HepG2 (cell line): ENCODE measurements around the gene BCAM. TPM values are rescaled to one million over a fixed set of nuclear protein-coding genes. Genes with fewer than 3 reads are reported as not detected.
A peak's percentile ranks its signal among the peaks of the same experiment; 100 is the strongest.

Experiments
- ELF1 ChIP-seq: sonication (generic); formaldehyde crosslinking; IDR thresholded peaks from 2 replicates; pipeline ENCODE4 v1.4.0; 2020; ENCODE audit warnings: missing genetic modification reagents
- EZH2 ChIP-seq: conservative IDR thresholded peaks from 2 replicates; pipeline ENCODE4 v1.6.1; 2012; ENCODE audit warnings: mild to moderate bottlenecking, low read depth, low read length, moderate library complexity
- JARID2 ChIP-seq: sonication (generic); formaldehyde crosslinking; IDR thresholded peaks from 2 replicates; pipeline ENCODE4 v1.8.1; 2023; ENCODE audit warnings: missing genetic modification reagents, inconsistent platforms; ENCODE audit not compliant: insufficient replicate concordance
- JUN ChIP-seq: sonication (generic); formaldehyde crosslinking; IDR thresholded peaks from 2 replicates; pipeline ENCODE4 v1.4.0; 2020; ENCODE audit warnings: mild to moderate bottlenecking, missing genetic modification reagents
- KDM3A ChIP-seq: IDR thresholded peaks from 2 replicates; pipeline ENCODE4 v1.6.1; 2018; ENCODE audit warnings: low read depth, missing compliant biosample characterization
- NONO ChIP-seq, 2 experiments: fragments of 450-650 bp in 1 of 2; sonication (generic) in 1 of 2; formaldehyde crosslinking in 1 of 2; IDR thresholded peaks in 1 of 2; conservative IDR thresholded peaks in 1 of 2; 2 replicates each; pipeline versions ENCODE4 v1.6.1 to v1.8.0; 2017 to 2022; ENCODE audit warnings: mild to moderate bottlenecking in 1 of 2, missing genetic modification reagents in 1 of 2, moderate library complexity in 1 of 2
- SMAD9 ChIP-seq: sonication (generic); formaldehyde crosslinking; IDR thresholded peaks from 2 replicates; pipeline ENCODE4 v1.5.1; 2020; ENCODE audit warnings: mild to moderate bottlenecking, missing genetic modification reagents
- THAP11 ChIP-seq: IDR thresholded peaks from 2 replicates; pipeline ENCODE4 v1.6.1; 2016; ENCODE audit warnings: missing biosample characterization, missing genetic modification reagents
- ZBTB42 ChIP-seq: sonication (generic); formaldehyde crosslinking; IDR thresholded peaks from 2 replicates; pipeline ENCODE4 v1.5.0; 2020; ENCODE audit warnings: mild to moderate bottlenecking, missing genetic modification reagents
- ZFP1 ChIP-seq: IDR thresholded peaks from 2 replicates; pipeline ENCODE4 v1.6.1; 2016
- ZFP37 ChIP-seq: sonication (generic); formaldehyde crosslinking; IDR thresholded peaks from 2 replicates; pipeline ENCODE4 v1.4.0; 2020; ENCODE audit warnings: missing genetic modification reagents, borderline replicate concordance
- ZNF776 ChIP-seq: sonication (generic); formaldehyde crosslinking; IDR thresholded peaks from 2 replicates; pipeline ENCODE4 v1.4.0; 2020; ENCODE audit warnings: mild to moderate bottlenecking, missing genetic modification reagents
- ZSCAN22 ChIP-seq: sonication (generic); formaldehyde crosslinking; IDR thresholded peaks from 2 replicates; pipeline ENCODE4 v1.4.0; 2020; ENCODE audit warnings: mild to moderate bottlenecking, missing genetic modification reagents
- polyA plus RNA-seq, 8 experiments: library from polyadenylated mRNA; depleted of rRNA in 3 of 8; stranded (reverse) in 7 of 8; unstranded in 1 of 8; fragments of >200 nt; fragmentation: Illumina TruSeq in 4 of 8; extraction: Trizol in 4 of 8; gene quantifications; 2 replicates each; pipeline versions ENCODE4 v1.2.1 to v1.2.3, GENCODE V29; 2011 to 2016; ENCODE audit warnings: low read depth in 4 of 8, missing spikeins in 1 of 8, mixed read lengths in 1 of 8; ENCODE audit not compliant: insufficient read depth in 1 of 8
- total RNA-seq, 5 experiments: library from RNA; depleted of rRNA; stranded (reverse); fragments of >200 nt; fragmentation: Illumina TruSeq; extraction: Trizol; gene quantifications; 2 replicates each; pipeline ENCODE4 v1.2.3, GENCODE V29; 2016; ENCODE audit warnings: low read depth in 1 of 5
- TF ChIP-seq, protein P1 (sequence below): sonication (generic); formaldehyde crosslinking; IDR thresholded peaks from 2 replicates; pipeline ENCODE4 v1.4.0; 2020; ENCODE audit warnings: mild to moderate bottlenecking, missing genetic modification reagents
- TF ChIP-seq, protein P2 (sequence below): sonication (generic); formaldehyde crosslinking; IDR thresholded peaks from 2 replicates; pipeline ENCODE4 v1.4.0; 2020; ENCODE audit warnings: mild to moderate bottlenecking, missing genetic modification reagents, borderline replicate concordance
- TF ChIP-seq, protein P3 (sequence below): sonication (generic); formaldehyde crosslinking; IDR thresholded peaks from 2 replicates; pipeline ENCODE4 v1.5.1; 2020; ENCODE audit warnings: missing genetic modification reagents, mild to moderate bottlenecking, borderline replicate concordance
- TF ChIP-seq, protein P4 (sequence below): sonication (generic); formaldehyde crosslinking; IDR thresholded peaks from 2 replicates; pipeline ENCODE4 v1.8.1; 2022; ENCODE audit warnings: low read depth, mild to moderate bottlenecking, missing genetic modification reagents
- TF ChIP-seq, protein P5 (sequence below): IDR thresholded peaks from 2 replicates; pipeline ENCODE4 v1.6.1; 2016; ENCODE audit warnings: missing compliant biosample characterization, missing genetic modification reagents, borderline replicate concordance
- TF ChIP-seq, protein P6 (sequence below): sonication (generic); formaldehyde crosslinking; IDR thresholded peaks from 2 replicates; pipeline ENCODE4 v1.5.0; 2020; ENCODE audit warnings: missing genetic modification reagents

BCAM gene
- total and polyA plus RNA-seq, 2 of the 13 experiments (the other 11 are each of a cell fraction or from before 2014, with no cell fraction given) = 51.2 to 62.7 TPM

DNA sequence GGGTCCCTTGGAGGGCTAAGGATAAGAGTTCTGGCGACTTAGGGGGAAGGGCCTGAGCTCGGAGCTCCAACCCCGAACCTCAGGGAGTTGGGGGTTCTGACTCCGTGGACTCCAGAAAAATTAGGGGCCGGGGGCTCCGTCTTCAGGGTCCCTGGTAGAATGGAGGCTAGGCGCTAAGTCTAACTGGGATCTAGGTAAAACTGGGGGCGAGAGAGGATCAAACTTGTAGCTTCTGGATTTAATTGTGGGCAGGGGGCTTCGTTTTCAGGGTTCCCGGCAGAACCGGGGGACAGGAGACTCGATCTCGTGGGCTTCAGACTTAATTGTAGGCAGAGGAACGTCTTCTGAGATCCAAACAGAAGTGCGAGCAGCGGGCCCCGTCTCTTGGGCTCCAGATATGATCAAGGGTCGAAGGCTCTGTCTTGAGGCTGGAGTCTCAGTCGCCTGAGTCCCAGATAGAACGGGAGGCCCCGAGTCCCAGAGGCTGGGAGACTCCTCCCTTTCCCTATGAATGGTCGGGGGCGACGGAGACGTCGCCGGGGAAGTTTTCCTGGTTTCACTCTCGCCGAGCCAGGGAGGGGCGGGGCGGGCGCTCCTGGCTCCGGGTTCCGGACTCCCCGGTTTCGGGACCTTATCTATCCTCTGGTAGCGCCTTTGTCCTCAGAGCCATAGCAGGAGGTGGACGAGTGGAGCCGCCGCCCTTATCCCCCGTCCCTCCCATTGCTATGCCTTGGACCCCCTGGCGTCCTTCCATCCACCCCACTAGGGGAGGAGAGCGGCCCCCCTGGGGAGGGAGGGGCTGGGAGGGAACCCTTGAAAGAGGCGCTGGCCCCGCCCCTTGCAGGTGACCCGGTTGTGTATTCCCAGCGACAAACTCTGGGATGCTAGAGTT, 38.5 kb downstream of the BCAM start (continued):
- TF ChIP-seq ZSCAN22 (CRISPR knock-in tag) (no peak), ZNF776 (no peak), ELF1 (0 out of 2 replicates have a peak, but pooled peaks have one; percentile 8), THAP11 (CRISPR knock-in tag) (peak; percentile 49; the same call in 1 of the 2 replicates), ZFP1 (CRISPR knock-in tag) (no peak), ZBTB42 (CRISPR knock-in tag) (no peak), JARID2 (CRISPR knock-in tag) (no peak), NONO (IDR thresholded peaks at IDR 0.05) (no peak), NONO (CRISPR knock-in tag; conservative IDR thresholded peaks at IDR 0.05) (no peak), EZH2 (no peak), KDM3A (CRISPR knock-in tag) (no peak), JUN (CRISPR knock-in tag) (no peak), ZFP37 (CRISPR knock-in tag) (no peak), SMAD9 (0 out of 2 replicates have a peak, but pooled peaks have one; percentile 28)
- TF ChIP-seq, protein P1, sequence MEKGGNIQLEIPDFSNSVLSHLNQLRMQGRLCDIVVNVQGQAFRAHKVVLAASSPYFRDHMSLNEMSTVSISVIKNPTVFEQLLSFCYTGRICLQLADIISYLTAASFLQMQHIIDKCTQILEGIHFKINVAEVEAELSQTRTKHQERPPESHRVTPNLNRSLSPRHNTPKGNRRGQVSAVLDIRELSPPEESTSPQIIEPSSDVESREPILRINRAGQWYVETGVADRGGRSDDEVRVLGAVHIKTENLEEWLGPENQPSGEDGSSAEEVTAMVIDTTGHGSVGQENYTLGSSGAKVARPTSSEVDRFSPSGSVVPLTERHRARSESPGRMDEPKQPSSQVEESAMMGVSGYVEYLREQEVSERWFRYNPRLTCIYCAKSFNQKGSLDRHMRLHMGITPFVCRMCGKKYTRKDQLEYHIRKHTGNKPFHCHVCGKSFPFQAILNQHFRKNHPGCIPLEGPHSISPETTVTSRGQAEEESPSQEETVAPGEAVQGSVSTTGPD (CRISPR knock-in tag) = no peak
- TF ChIP-seq, protein P2, sequence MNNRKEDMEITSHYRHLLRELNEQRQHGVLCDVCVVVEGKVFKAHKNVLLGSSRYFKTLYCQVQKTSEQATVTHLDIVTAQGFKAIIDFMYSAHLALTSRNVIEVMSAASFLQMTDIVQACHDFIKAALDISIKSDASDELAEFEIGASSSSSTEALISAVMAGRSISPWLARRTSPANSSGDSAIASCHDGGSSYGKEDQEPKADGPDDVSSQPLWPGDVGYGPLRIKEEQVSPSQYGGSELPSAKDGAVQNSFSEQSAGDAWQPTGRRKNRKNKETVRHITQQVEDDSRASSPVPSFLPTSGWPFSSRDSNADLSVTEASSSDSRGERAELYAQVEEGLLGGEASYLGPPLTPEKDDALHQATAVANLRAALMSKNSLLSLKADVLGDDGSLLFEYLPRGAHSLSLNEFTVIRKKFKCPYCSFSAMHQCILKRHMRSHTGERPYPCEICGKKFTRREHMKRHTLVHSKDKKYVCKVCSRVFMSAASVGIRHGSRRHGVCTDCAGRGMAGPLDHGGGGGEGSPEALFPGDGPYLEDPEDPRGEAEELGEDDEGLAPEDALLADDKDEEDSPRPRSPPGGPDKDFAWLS (CRISPR knock-in tag) = no peak
- TF ChIP-seq, protein P3, sequence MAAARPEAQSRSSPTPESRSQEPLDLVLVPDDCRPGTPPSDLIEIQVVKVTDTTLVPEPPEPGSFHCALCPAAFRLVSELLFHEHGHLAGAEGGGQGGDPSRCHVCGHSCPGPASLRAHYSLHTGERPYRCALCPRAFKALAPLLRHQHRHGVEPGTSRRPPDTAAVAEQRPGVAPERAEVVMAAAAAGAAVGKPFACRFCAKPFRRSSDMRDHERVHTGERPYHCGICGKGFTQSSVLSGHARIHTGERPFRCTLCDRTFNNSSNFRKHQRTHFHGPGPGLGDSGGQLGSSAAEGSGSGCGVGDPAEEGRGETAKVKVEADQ (CRISPR knock-in tag) = no peak
- TF ChIP-seq, protein P4, sequence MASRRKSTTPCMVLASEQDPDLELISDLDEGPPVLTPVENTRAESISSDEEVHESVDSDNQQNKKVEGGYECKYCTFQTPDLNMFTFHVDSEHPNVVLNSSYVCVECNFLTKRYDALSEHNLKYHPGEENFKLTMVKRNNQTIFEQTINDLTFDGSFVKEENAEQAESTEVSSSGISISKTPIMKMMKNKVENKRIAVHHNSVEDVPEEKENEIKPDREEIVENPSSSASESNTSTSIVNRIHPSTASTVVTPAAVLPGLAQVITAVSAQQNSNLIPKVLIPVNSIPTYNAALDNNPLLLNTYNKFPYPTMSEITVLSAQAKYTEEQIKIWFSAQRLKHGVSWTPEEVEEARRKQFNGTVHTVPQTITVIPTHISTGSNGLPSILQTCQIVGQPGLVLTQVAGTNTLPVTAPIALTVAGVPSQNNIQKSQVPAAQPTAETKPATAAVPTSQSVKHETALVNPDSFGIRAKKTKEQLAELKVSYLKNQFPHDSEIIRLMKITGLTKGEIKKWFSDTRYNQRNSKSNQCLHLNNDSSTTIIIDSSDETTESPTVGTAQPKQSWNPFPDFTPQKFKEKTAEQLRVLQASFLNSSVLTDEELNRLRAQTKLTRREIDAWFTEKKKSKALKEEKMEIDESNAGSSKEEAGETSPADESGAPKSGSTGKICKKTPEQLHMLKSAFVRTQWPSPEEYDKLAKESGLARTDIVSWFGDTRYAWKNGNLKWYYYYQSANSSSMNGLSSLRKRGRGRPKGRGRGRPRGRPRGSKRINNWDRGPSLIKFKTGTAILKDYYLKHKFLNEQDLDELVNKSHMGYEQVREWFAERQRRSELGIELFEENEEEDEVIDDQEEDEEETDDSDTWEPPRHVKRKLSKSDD (CRISPR knock-in tag) = no peak
- TF ChIP-seq, protein P5, sequence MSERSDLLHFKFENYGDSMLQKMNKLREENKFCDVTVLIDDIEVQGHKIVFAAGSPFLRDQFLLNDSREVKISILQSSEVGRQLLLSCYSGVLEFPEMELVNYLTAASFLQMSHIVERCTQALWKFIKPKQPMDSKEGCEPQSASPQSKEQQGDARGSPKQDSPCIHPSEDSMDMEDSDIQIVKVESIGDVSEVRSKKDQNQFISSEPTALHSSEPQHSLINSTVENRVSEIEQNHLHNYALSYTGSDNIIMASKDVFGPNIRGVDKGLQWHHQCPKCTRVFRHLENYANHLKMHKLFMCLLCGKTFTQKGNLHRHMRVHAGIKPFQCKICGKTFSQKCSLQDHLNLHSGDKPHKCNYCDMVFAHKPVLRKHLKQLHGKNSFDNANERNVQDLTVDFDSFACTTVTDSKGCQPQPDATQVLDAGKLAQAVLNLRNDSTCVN (CRISPR knock-in tag) = no peak
- TF ChIP-seq, protein P6, sequence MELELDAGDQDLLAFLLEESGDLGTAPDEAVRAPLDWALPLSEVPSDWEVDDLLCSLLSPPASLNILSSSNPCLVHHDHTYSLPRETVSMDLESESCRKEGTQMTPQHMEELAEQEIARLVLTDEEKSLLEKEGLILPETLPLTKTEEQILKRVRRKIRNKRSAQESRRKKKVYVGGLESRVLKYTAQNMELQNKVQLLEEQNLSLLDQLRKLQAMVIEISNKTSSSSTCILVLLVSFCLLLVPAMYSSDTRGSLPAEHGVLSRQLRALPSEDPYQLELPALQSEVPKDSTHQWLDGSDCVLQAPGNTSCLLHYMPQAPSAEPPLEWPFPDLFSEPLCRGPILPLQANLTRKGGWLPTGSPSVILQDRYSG = no peak
